Brain microvascular endothelial cell (primary cell): ENCODE data around the gene PLCB1.

Source experiments
- DNase-seq: peaks from one replicate; pipeline ENCODE4 v3.0.0-alpha.2; 2020
- H3K27ac ChIP-seq: fragments of 250-450 bp; sonication (Bioruptor Pico); 2 replicates; pipeline ENCODE4 v1.5.1; 2020; ENCODE audit warnings: mild to moderate bottlenecking, moderate library complexity
- H3K27me3 ChIP-seq: fragments of 250-450 bp; sonication (Bioruptor Pico); replicated peaks from 2 replicates; pipeline ENCODE4 v1.5.1; 2020; ENCODE audit warnings: mild to moderate bottlenecking
- H3K36me3 ChIP-seq: fragments of 250-450 bp; sonication (Bioruptor Pico); replicated peaks from 2 replicates; pipeline ENCODE4 v1.5.1; 2020; ENCODE audit warnings: mild to moderate bottlenecking
- H3K4me3 ChIP-seq: 2 replicates; pipeline ENCODE4 v1.5.1; 2011; ENCODE audit warnings: low read depth, mild to moderate bottlenecking, control low read depth, low read length, moderate library complexity
- CTCF ChIP-seq: IDR thresholded peaks from 2 replicates; pipeline ENCODE4 v1.5.1; 2011; ENCODE audit warnings: low read depth, mild to moderate bottlenecking, moderate library complexity, low read length, control low read depth, inconsistent platforms; ENCODE audit errors: missing control alignments
- in situ Hi-C: cut with HindIII; loops from 2 replicates; pipeline ENCODE4 v1.10.0; 2017; ENCODE audit warnings: low sequenced_read_pairs, low pct_ligation_motif_present

PLCB1 gene

GRCh38 chr20:8315639-8316573 is 183.8 kb downstream of the PLCB1 start:
- H3K4me3 ChIP-seq, result no peak overlapping the region
- in situ Hi-C loops, result no loop called here
- no peaks in the 10 kb centered on the region for H3K27me3 ChIP-seq
- H3K36me3 ChIP-seq, result no peaks in the 10 kb centered on the region
- DNase-seq, result no peak
- TF ChIP-seq CTCF, result no peak
- no peak overlapping the region for H3K27ac ChIP-seq

- no peak overlapping the region for H3K27ac ChIP-seq
- no peaks in the 10 kb centered on the region for H3K36me3 ChIP-seq
- no peak for DNase-seq
- in situ Hi-C loops, result no loop called here
- H3K4me3 ChIP-seq, result no peak overlapping the region
- TF ChIP-seq CTCF, result no peak
- H3K27me3 ChIP-seq, result no peaks in the 10 kb centered on the region
Measured at GRCh38 chr20:8317448-8317847, 185.4 kb downstream of the PLCB1 start.

GRCh38 chr20:8318965-8319625 is 187.0 kb downstream of the PLCB1 start:
- TF ChIP-seq CTCF, result no peak
- no peak overlapping the region for H3K27ac ChIP-seq
- no peak for DNase-seq

GRCh38 chr20:8320306-8320705 is 188.2 kb downstream of the PLCB1 start:
- H3K4me3 ChIP-seq, result no peak overlapping the region
- no peaks in the 10 kb centered on the region for H3K36me3 ChIP-seq
- DNase-seq, result no peak
- no peaks in the 10 kb centered on the region for H3K27me3 ChIP-seq
- TF ChIP-seq CTCF, result no peak
- no peak overlapping the region for H3K27ac ChIP-seq
- in situ Hi-C loops, result no loop called here

More at GRCh38 chr20:8318965-8319625, 187.0 kb downstream of the PLCB1 start:
- Histone ChIP-seq H3K4me3 (no peak overlapping the region), H3K27me3 (no peaks in the 10 kb centered on the region), H3K36me3 (no peaks in the 10 kb centered on the region)
- in situ Hi-C loops, result no loop called here

- H3K27me3 ChIP-seq, result no peaks in the 10 kb centered on the region
- H3K36me3 ChIP-seq, result no peaks in the 10 kb centered on the region
- no peak overlapping the region for H3K4me3 ChIP-seq
- DNase-seq, result no peak
- in situ Hi-C loops, result no loop called here
- no peak for TF ChIP-seq CTCF
- no peak overlapping the region for H3K27ac ChIP-seq
Measured at GRCh38 chr20:8321001-8321400, 188.9 kb downstream of the PLCB1 start.
